ENCODE measurements around the gene SPNS3. TPM values are rescaled to one million over a fixed set of nuclear protein-coding genes. Genes with fewer than 3 reads are reported as not detected.
A peak's percentile ranks its signal among the peaks of the same experiment; 100 is the strongest.

The SPNS3 gene
- total and polyA plus RNA-seq, 8 donors = 0.08 to 0.96 (median 0.67) TPM

GRCh38 chr17:4497101-4497824 lies 63.5 kb downstream of the SPNS3 start:
- DNase-seq (peak in 3 of 6 donors; percentile 61 to 78 (median 67)), ATAC-seq (peak; percentile 29 to 39 (median 33)), FAIRE-seq (no peak)
- no peak for TF ChIP-seq CTCF (IDR thresholded peaks at IDR 0.05)
- H3K27ac ChIP-seq = peak overlapping the region; percentile 49 to 83 (median 66)
- H3K36me3 ChIP-seq = no peaks in the 10 kb centered on the region
- no peaks in the 10 kb centered on the region for H3K9me3 ChIP-seq
- 49 to 58% methylated on average over 23 of the region's 23 CpGs for WGBS, 2 donors
- H3K4me3 ChIP-seq = no peak overlapping the region
- intact Hi-C loops (cut with DNase I) = no loop called here
- no peaks in the 10 kb centered on the region for H3K27me3 ChIP-seq
- peaks cover 0 to 17% (median 7%) of the 10 kb centered on the region in 3 donors for H3K4me1 ChIP-seq

- ATAC-seq (peak; percentile 78 to 86 (median 83)), DNase-seq (peak; percentile 47 to 89 (median 76)), FAIRE-seq (no peak)
- intact Hi-C loops (cut with DNase I) = no loop called here
- Histone ChIP-seq H3K27me3 (no peaks in the 10 kb centered on the region), H3K9me3 (no peaks in the 10 kb centered on the region), H3K4me3 (peak within 1 kb of the TSS; percentile 14 to 52 (median 36)), H3K27ac (peak within 1 kb of the TSS; percentile 53 to 83 (median 66)), H3K4me1 (peaks cover 0 to 27% (median 7%) of the 10 kb centered on the region in 3 donors), H3K36me3 (no peaks in the 10 kb centered on the region)
- no peak for TF ChIP-seq CTCF (IDR thresholded peaks at IDR 0.05)
- 1% methylated on average over 41 to 117 of the region's 117 CpGs for WGBS, 2 donors
Observed at GRCh38 chr17:4498461-4499397, 65.0 kb downstream of the SPNS3 start, which contains the start of gene SPNS2. Gene SPNS2, plus strand, starts transcription at chr17:4498881. Its CDS starts 167 bp downstream, at chr17:4499048.

GRCh38 chr17:4499431-4500190 lies 65.9 kb downstream of the SPNS3 start:
- H3K4me3 ChIP-seq = peak overlapping the region; percentile 14 to 52 (median 36)
- H3K9me3 ChIP-seq = no peaks in the 10 kb centered on the region
- H3K27me3 ChIP-seq = no peaks in the 10 kb centered on the region
- H3K36me3 ChIP-seq = no peaks in the 10 kb centered on the region
- FAIRE-seq (no peak), DNase-seq (peak in 2 of 6 donors; percentile 43 to 78), ATAC-seq (peak; percentile 13 to 36 (median 30))
- 1 to 2% methylated on average over 52 to 53 of the region's 53 CpGs for WGBS, 2 donors
- peaks cover 0 to 27% (median 7%) of the 10 kb centered on the region in 3 donors for H3K4me1 ChIP-seq
- intact Hi-C loops (cut with DNase I) = loop anchor here in 1 of 3 donors (10.0 kb wide), 1 partner anchor 65 kb away; the partner anchor contains the start of gene SPNS3
- no peak for TF ChIP-seq CTCF (IDR thresholded peaks at IDR 0.05)
- H3K27ac ChIP-seq = peak overlapping the region in 3 of 4 donors; percentile 17 to 68 (median 44)

GRCh38 chr17:4500191-4500571 lies 66.4 kb downstream of the SPNS3 start:
- no peak for FAIRE-seq
- Histone ChIP-seq H3K4me1 (peaks cover 0 to 27% (median 7%) of the 10 kb centered on the region in 3 donors), H3K9me3 (no peaks in the 10 kb centered on the region), H3K36me3 (no peaks in the 10 kb centered on the region), H3K27me3 (no peaks in the 10 kb centered on the region), H3K4me3 (peak overlapping the region; percentile 14 to 52 (median 36)), H3K27ac (peak overlapping the region in 2 of 4 donors; percentile 44 to 68)
- WGBS, 2 donors = 6 to 7% methylated on average over 7 of the region's 7 CpGs
- intact Hi-C loops (cut with DNase I) = loop anchor here in 1 of 3 donors (10.0 kb wide), 1 partner anchor 65 kb away; the partner anchor contains the start of gene SPNS3
- DNase-seq = no peak
- ATAC-seq = peak; percentile 12 to 31 (median 20)
- no peak for TF ChIP-seq CTCF (IDR thresholded peaks at IDR 0.05)
